Measurements from ENCODE around the gene MCC.

- TF ChIP-seq RAD21 (IDR thresholded peaks at IDR 0.05; ENCODE audit: low read depth): no peak
- no peak for TF ChIP-seq USF1 (IDR thresholded peaks at IDR 0.05)
- no peak for TF ChIP-seq CEBPB (IDR thresholded peaks at IDR 0.05)
- TF ChIP-seq EP300 (IDR thresholded peaks at IDR 0.05; ENCODE audit: borderline replicate concordance): no peak
These were observed 416.9 kb downstream of the MCC start for GRCh38 chr5:113071401-113071800.

Measured in Ishikawa (cell line).